ENCODE results near the gene BRIP1. TPM values are rescaled to one million over a fixed set of nuclear protein-coding genes. Genes with fewer than 3 reads are reported as not detected.

Gene BRIP1
- total and polyA plus RNA-seq, 2 experiments from 2014 or later: 2.2 to 4.0 TPM

- no peaks in the 10 kb centered on the region for H3K4me1 ChIP-seq (ENCODE audit: insufficient read depth)
- H3K4me2 ChIP-seq (ENCODE audit: unreplicated experiment): no peak overlapping the region
- no peaks in the 10 kb centered on the region for H3K79me2 ChIP-seq (ENCODE audit: insufficient read depth)
- in situ Hi-C loops (cut with MboI): loop anchor here (25.0 kb wide), 1 partner anchor 410 kb away; no protein-coding TSS in a partner anchor
- H3K27ac ChIP-seq: no peak overlapping the region
- no peaks in the 10 kb centered on the region for H3K9me2 ChIP-seq (ENCODE audit: insufficient read depth)
- no peak overlapping the region for H2AFZ ChIP-seq
- no peak overlapping the region for H3K4me3 ChIP-seq
- H3K27me3 ChIP-seq (replicated peaks; ENCODE audit: insufficient read depth): no peaks in the 10 kb centered on the region
- TF ChIP-seq EZH2 (IDR thresholded peaks at IDR 0.05; ENCODE audit: insufficient read depth, poor library complexity, severe bottlenecking) (no peak), EZH2phosphoT487 (IDR thresholded peaks at IDR 0.05; ENCODE audit: insufficient read depth, low read depth) (no peak)
- H3K9ac ChIP-seq: no peak overlapping the region
- no peak for DNase-seq
- H3F3A ChIP-seq (ENCODE audit: insufficient read depth): no peaks in the 10 kb centered on the region
- H3K9me3 ChIP-seq (ENCODE audit: low read depth): no peaks in the 10 kb centered on the region
- WGBS, 2 experiments (ENCODE audit: low coverage in 1 of 2, low lambda C conversion rate in 2 of 2, missing lambda C conversion rate in 2 of 2): 93 to 97% methylated on average over 3 of the region's 3 CpGs
- H3K36me3 ChIP-seq (ENCODE audit: low read depth): no peaks in the 10 kb centered on the region
- H4K20me1 ChIP-seq (ENCODE audit: insufficient read depth): no peaks in the 10 kb centered on the region
These were observed 15.7 kb downstream of the BRIP1 start for GRCh38 chr17:61847659-61848058.

GRCh38 chr17:61846761-61847375 lies 16.5 kb downstream of the BRIP1 start:
- no peak for TF ChIP-seq EZH2phosphoT487 (IDR thresholded peaks at IDR 0.05; ENCODE audit: insufficient read depth, low read depth)
- TF ChIP-seq EZH2 (IDR thresholded peaks at IDR 0.05; ENCODE audit: insufficient read depth, poor library complexity, severe bottlenecking): no peak
- no peak overlapping the region for H3K4me3 ChIP-seq
- H3K36me3 ChIP-seq (ENCODE audit: low read depth): no peaks in the 10 kb centered on the region
- H4K20me1 ChIP-seq (ENCODE audit: insufficient read depth): no peaks in the 10 kb centered on the region
- H3K9me2 ChIP-seq (ENCODE audit: insufficient read depth): no peaks in the 10 kb centered on the region
- H3F3A ChIP-seq (ENCODE audit: insufficient read depth): no peaks in the 10 kb centered on the region
- no peaks in the 10 kb centered on the region for H3K79me2 ChIP-seq (ENCODE audit: insufficient read depth)
- H3K4me2 ChIP-seq (ENCODE audit: unreplicated experiment): no peak overlapping the region
- DNase-seq: no peak
- in situ Hi-C loops (cut with MboI): loop anchor here (25.0 kb wide), 1 partner anchor 410 kb away; no protein-coding TSS in a partner anchor
- no peak overlapping the region for H2AFZ ChIP-seq
- H3K27ac ChIP-seq: no peak overlapping the region
- no peaks in the 10 kb centered on the region for H3K4me1 ChIP-seq (ENCODE audit: insufficient read depth)
- H3K9me3 ChIP-seq (ENCODE audit: low read depth): no peaks in the 10 kb centered on the region
- no peak overlapping the region for H3K9ac ChIP-seq
- WGBS, 2 experiments (ENCODE audit: low coverage in 1 of 2, low lambda C conversion rate in 2 of 2, missing lambda C conversion rate in 2 of 2): 99% methylated on average over 3 of the region's 3 CpGs
- H3K27me3 ChIP-seq (replicated peaks; ENCODE audit: insufficient read depth): no peaks in the 10 kb centered on the region

GRCh38 chr17:61846088-61846487 lies 17.2 kb downstream of the BRIP1 start:
- WGBS, 2 experiments (ENCODE audit: low coverage in 1 of 2, low lambda C conversion rate in 2 of 2, missing lambda C conversion rate in 2 of 2): 96 to 98% methylated on average over 8 of the region's 8 CpGs
- in situ Hi-C loops (cut with MboI): loop anchor here (25.0 kb wide), 1 partner anchor 409 kb away; no protein-coding TSS in a partner anchor
- H3K9me3 ChIP-seq (ENCODE audit: low read depth): no peaks in the 10 kb centered on the region
- no peaks in the 10 kb centered on the region for H3K27me3 ChIP-seq (replicated peaks; ENCODE audit: insufficient read depth)
- H3K36me3 ChIP-seq (ENCODE audit: low read depth): no peaks in the 10 kb centered on the region
- no peak for DNase-seq
- H3K9ac ChIP-seq: no peak overlapping the region
- no peaks in the 10 kb centered on the region for H3K4me1 ChIP-seq (ENCODE audit: insufficient read depth)
- H3K4me3 ChIP-seq: no peak overlapping the region
- H2AFZ ChIP-seq: no peak overlapping the region
- H3K79me2 ChIP-seq (ENCODE audit: insufficient read depth): no peaks in the 10 kb centered on the region
- H3K4me2 ChIP-seq (ENCODE audit: unreplicated experiment): no peak overlapping the region
- TF ChIP-seq EZH2phosphoT487 (IDR thresholded peaks at IDR 0.05; ENCODE audit: insufficient read depth, low read depth): no peak
- TF ChIP-seq EZH2 (IDR thresholded peaks at IDR 0.05; ENCODE audit: insufficient read depth, poor library complexity, severe bottlenecking): no peak
- no peaks in the 10 kb centered on the region for H3F3A ChIP-seq (ENCODE audit: insufficient read depth)
- no peaks in the 10 kb centered on the region for H4K20me1 ChIP-seq (ENCODE audit: insufficient read depth)
- no peak overlapping the region for H3K27ac ChIP-seq
- no peaks in the 10 kb centered on the region for H3K9me2 ChIP-seq (ENCODE audit: insufficient read depth)

GRCh38 chr17:61843435-61843834 lies 19.9 kb downstream of the BRIP1 start:
- Histone ChIP-seq H3F3A (ENCODE audit: insufficient read depth) (no peaks in the 10 kb centered on the region), H3K9me3 (ENCODE audit: low read depth) (no peaks in the 10 kb centered on the region), H3K4me2 (ENCODE audit: unreplicated experiment) (no peak overlapping the region), H3K79me2 (ENCODE audit: insufficient read depth) (no peaks in the 10 kb centered on the region), H3K9me2 (ENCODE audit: insufficient read depth) (no peaks in the 10 kb centered on the region), H3K4me1 (ENCODE audit: insufficient read depth) (no peaks in the 10 kb centered on the region), H2AFZ (no peak overlapping the region), H4K20me1 (ENCODE audit: insufficient read depth) (no peaks in the 10 kb centered on the region), H3K9ac (no peak overlapping the region), H3K4me3 (no peak overlapping the region), H3K36me3 (ENCODE audit: low read depth) (no peaks in the 10 kb centered on the region), H3K27ac (no peak overlapping the region), H3K27me3 (replicated peaks; ENCODE audit: insufficient read depth) (no peaks in the 10 kb centered on the region)
- in situ Hi-C loops (cut with MboI): loop anchor here (5.0 to 25.0 kb wide), 2 partner anchors 211 to 406 kb away; no protein-coding TSS in a partner anchor
- no peak for DNase-seq
- 93 to 100% methylated on average over 1 of the region's 1 CpG for WGBS, 2 experiments (ENCODE audit: low coverage in 1 of 2, low lambda C conversion rate in 2 of 2, missing lambda C conversion rate in 2 of 2)
- TF ChIP-seq EZH2phosphoT487 (IDR thresholded peaks at IDR 0.05; ENCODE audit: insufficient read depth, low read depth): no peak
- no peak for TF ChIP-seq EZH2 (IDR thresholded peaks at IDR 0.05; ENCODE audit: insufficient read depth, poor library complexity, severe bottlenecking)

All from GM23248 (cell line).